WI38 (cell line): ENCODE results near the gene DROSHA.

ENCODE experiments used
- H3K4me3 ChIP-seq: 2 replicates; pipeline ENCODE4 v1.5.1; 2011; ENCODE audit warnings: low read depth, mild to moderate bottlenecking, control low read depth, low read length
- TF ChIP-seq, protein P1 (sequence below): IDR thresholded peaks from 2 replicates; pipeline ENCODE4 v1.5.1; 2012; ENCODE audit warnings: low read depth, mild to moderate bottlenecking, control low read depth, low read length

Gene DROSHA

DNA sequence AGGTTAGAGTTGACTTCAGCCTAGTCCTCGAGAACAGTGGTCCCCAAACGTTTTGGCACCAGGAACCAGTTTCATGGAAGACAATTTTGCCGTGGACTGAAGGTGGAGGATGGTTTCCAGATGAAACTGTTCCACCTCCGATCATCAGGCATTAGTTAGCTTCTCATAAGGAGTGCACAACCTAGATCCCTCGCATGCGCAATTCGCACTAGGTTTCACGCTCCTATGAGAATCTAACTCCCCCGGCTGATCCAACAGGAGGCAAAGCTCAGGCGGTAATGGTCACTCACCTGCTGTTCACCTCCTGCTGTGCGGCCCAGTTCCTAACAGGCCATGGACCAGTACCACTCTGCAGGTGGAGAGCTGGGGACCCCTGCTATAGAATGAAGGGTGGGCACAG is 174.9 kb downstream of the DROSHA start:
- no peak overlapping the region for H3K4me3 ChIP-seq
- TF ChIP-seq, protein P1, sequence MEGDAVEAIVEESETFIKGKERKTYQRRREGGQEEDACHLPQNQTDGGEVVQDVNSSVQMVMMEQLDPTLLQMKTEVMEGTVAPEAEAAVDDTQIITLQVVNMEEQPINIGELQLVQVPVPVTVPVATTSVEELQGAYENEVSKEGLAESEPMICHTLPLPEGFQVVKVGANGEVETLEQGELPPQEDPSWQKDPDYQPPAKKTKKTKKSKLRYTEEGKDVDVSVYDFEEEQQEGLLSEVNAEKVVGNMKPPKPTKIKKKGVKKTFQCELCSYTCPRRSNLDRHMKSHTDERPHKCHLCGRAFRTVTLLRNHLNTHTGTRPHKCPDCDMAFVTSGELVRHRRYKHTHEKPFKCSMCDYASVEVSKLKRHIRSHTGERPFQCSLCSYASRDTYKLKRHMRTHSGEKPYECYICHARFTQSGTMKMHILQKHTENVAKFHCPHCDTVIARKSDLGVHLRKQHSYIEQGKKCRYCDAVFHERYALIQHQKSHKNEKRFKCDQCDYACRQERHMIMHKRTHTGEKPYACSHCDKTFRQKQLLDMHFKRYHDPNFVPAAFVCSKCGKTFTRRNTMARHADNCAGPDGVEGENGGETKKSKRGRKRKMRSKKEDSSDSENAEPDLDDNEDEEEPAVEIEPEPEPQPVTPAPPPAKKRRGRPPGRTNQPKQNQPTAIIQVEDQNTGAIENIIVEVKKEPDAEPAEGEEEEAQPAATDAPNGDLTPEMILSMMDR: no peak

DNA sequence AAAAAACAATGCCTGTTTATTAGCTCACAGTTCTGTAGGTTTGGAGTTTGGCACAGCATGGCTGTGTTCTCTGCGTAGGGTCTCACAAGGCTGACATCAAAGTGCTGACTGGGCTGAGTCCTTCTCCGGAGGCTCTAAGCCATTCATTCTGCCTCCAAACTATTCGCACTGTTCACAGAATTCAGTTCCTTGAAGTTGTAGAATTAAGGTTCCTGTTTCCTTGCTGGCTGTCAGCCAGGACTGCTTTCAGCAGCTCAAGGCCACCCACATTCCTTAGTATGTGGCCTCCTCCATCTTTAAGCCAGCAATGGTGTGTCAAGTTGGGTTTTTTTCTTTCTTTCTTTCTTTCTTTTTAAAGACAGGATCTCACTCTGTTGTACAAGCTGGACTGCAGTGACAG is 176.6 kb downstream of the DROSHA start:
- no peak overlapping the region for H3K4me3 ChIP-seq
- TF ChIP-seq, protein P1: no peak
